Uterus (tissue), 2 donors: ENCODE measurements around the gene C11orf97.

ENCODE experiments used
- CTCF ChIP-seq, 4 experiments: fragments of 200-600 bp in 2 of 4; fragments of 450-650 bp in 2 of 4; sonication (generic) in 2 of 4; IDR thresholded peaks; one replicate each; pipeline ENCODE4 v1.5.1; 2016 to 2019; ENCODE audit warnings: antibody characterized with exemption in 4 of 4, mild to moderate bottlenecking in 2 of 4, moderate library complexity in 1 of 4
- POLR2A ChIP-seq, 2 donors: fragments of 450-650 bp; IDR thresholded peaks; one replicate each; pipeline ENCODE4 v1.6.1; 2016; ENCODE audit warnings: antibody characterized with exemption in 2 of 2, mild to moderate bottlenecking in 1 of 2, moderate library complexity in 1 of 2

GRCh38 chr11:94557992-94558391, 45.7 kb downstream of the C11orf97 start:
- TF ChIP-seq CTCF (IDR thresholded peaks at IDR 0.05) (no peak), POLR2A (IDR thresholded peaks at IDR 0.05) (no peak)
